GM21529 (cell line): ENCODE results near the gene DNM3.

Experiments
- ATAC-seq: cut with Tn5 transposase; IDR thresholded peaks from one replicate; pipeline ENCODE4 v1.9.1; 2021; ENCODE audit not compliant: unreplicated experiment

DNM3 gene

GRCh38 chr1:171817511-171818265 is 23.6 kb upstream of the DNM3 start:
- ATAC-seq = peak; percentile 65

- no peak for ATAC-seq
Measured at GRCh38 chr1:171819946-171820345, 21.4 kb upstream of the DNM3 start.

- no peak for ATAC-seq
Measured at GRCh38 chr1:171826973-171827372, 14.3 kb upstream of the DNM3 start.

GRCh38 chr1:171828794-171829193 is 12.5 kb upstream of the DNM3 start:
- ATAC-seq = no peak

- ATAC-seq = no peak
Measured at GRCh38 chr1:171833091-171833825, 8.0 kb upstream of the DNM3 start.

- ATAC-seq = no peak
Measured at GRCh38 chr1:171834821-171835220, 6.5 kb upstream of the DNM3 start.

GRCh38 chr1:171835891-171836290 is 5.4 kb upstream of the DNM3 start:
- ATAC-seq = no peak

GRCh38 chr1:171841931-171842761 is 848 bp downstream of the DNM3 start:
- no peak for ATAC-seq

- ATAC-seq = no peak
Measured at GRCh38 chr1:171844381-171844780, 3.1 kb downstream of the DNM3 start.

GRCh38 chr1:171845998-171846397 is 4.7 kb downstream of the DNM3 start:
- ATAC-seq = no peak

- ATAC-seq = no peak
Measured at GRCh38 chr1:171849245-171849898, 8.1 kb downstream of the DNM3 start.

GRCh38 chr1:171850651-171851350 is 9.5 kb downstream of the DNM3 start:
- ATAC-seq = no peak

GRCh38 chr1:171852272-171852671 is 11.0 kb downstream of the DNM3 start:
- no peak for ATAC-seq

GRCh38 chr1:171855381-171855780 is 14.1 kb downstream of the DNM3 start:
- ATAC-seq = no peak

GRCh38 chr1:171858696-171859095 is 17.4 kb downstream of the DNM3 start:
- no peak for ATAC-seq

GRCh38 chr1:171860696-171861095 is 19.4 kb downstream of the DNM3 start:
- ATAC-seq = no peak

- no peak for ATAC-seq
Measured at GRCh38 chr1:171863531-171863930, 22.2 kb downstream of the DNM3 start.

- ATAC-seq = no peak
Measured at GRCh38 chr1:171864308-171864707, 23.0 kb downstream of the DNM3 start.

GRCh38 chr1:171865106-171865505 is 23.8 kb downstream of the DNM3 start:
- no peak for ATAC-seq

- no peak for ATAC-seq
Measured at GRCh38 chr1:171867236-171867635, 25.9 kb downstream of the DNM3 start.
